Bronchial epithelial cell (primary cell): ENCODE measurements around the gene CHCHD5. TPM values are rescaled to one million over a fixed set of nuclear protein-coding genes. Genes with fewer than 3 reads are reported as not detected.
A peak's percentile ranks its signal among the peaks of the same experiment; 100 is the strongest.
"Not testable (repeated sequence)": the region's sequence is repeated elsewhere in the genome, so short reads cannot be mapped to it uniquely, and the experiment has no call there.

ENCODE experiments used
- DNase-seq: peaks from one replicate; pipeline ENCODE4 v3.0.0-alpha.2; 2010; ENCODE audit warnings: low read depth
- FAIRE-seq: peaks from 2 replicates; lab custom pipeline; 2011; peaks lifted over from hg19 to GRCh38; lab: Jason Lieb, UNC
- H3K27me3 ChIP-seq: 2 replicates; pipeline ENCODE4 v1.5.1; 2011; ENCODE audit warnings: low read length; ENCODE audit not compliant: control insufficient read depth, insufficient read depth
- H3K36me3 ChIP-seq: 2 replicates; pipeline ENCODE4 v1.5.1; 2011; ENCODE audit warnings: low read length; ENCODE audit not compliant: control insufficient read depth, insufficient read depth
- H3K4me3 ChIP-seq: 2 replicates; pipeline ENCODE4 v1.5.1; 2011; ENCODE audit warnings: mild to moderate bottlenecking, low read depth, low read length, control low read depth
- total RNA-seq: library from RNA; depleted of rRNA; stranded (reverse); fragments of >200 nt; gene quantifications from 2 replicates; pipeline ENCODE4 v1.2.1, GENCODE V29; 2014
- TF ChIP-seq, protein P1 (sequence below): IDR thresholded peaks from 2 replicates; pipeline ENCODE4 v1.5.1; 2011; ENCODE audit warnings: mild to moderate bottlenecking, moderate library complexity, low read length, control low read depth, inconsistent platforms; ENCODE audit not compliant: insufficient read depth, severe bottlenecking

CHCHD5 gene
- total RNA-seq, 1 donor from 2014 or later = 10.3 TPM

DNA sequence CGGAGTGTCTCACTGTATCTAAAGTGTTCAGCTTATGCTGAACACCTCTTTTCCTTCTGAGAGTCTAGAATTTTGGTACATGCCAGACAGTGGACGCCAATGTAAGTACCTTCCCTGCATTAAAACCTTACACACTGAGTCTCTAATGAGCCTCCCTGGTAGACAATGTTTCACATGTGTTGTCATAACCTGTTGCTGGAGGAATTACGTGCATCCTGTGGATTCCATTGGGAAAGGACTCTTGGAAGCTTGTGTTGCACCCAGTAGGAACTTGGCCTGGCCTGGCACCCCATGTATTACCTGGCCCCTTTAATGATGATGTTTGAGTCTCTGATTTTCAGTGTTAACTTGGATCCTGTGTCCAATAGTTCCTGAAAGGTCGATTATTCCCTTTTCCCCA, 20.5 kb downstream of the CHCHD5 start:
- Histone ChIP-seq H3K4me3 (no peak overlapping the region), H3K27me3 (no peaks in the 10 kb centered on the region), H3K36me3 (no peaks in the 10 kb centered on the region)
- DNase-seq (no peak), FAIRE-seq (no peak)
- TF ChIP-seq, protein P1, sequence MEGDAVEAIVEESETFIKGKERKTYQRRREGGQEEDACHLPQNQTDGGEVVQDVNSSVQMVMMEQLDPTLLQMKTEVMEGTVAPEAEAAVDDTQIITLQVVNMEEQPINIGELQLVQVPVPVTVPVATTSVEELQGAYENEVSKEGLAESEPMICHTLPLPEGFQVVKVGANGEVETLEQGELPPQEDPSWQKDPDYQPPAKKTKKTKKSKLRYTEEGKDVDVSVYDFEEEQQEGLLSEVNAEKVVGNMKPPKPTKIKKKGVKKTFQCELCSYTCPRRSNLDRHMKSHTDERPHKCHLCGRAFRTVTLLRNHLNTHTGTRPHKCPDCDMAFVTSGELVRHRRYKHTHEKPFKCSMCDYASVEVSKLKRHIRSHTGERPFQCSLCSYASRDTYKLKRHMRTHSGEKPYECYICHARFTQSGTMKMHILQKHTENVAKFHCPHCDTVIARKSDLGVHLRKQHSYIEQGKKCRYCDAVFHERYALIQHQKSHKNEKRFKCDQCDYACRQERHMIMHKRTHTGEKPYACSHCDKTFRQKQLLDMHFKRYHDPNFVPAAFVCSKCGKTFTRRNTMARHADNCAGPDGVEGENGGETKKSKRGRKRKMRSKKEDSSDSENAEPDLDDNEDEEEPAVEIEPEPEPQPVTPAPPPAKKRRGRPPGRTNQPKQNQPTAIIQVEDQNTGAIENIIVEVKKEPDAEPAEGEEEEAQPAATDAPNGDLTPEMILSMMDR = no peak

DNA sequence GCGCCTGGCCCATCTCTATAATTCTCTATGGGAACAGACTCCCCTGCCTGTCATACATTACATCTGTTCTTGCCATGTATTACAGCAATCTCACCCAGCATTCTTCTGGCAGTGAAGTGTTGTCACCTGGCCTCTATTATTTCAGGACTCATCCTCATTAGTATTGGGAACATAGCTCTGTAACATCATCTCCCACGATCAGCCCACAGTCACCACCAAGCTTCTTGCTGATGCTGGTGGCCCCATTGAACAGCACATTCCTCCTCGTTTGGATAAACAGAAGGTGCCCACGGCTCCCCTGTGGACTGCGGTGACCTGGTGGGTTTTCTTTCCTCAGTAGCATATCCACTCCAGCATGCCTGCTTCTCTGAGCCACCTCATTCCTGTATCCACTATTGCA, 21.5 kb downstream of the CHCHD5 start:
- TF ChIP-seq, protein P1 = no peak
- no peak overlapping the region for H3K4me3 ChIP-seq
- FAIRE-seq (no peak), DNase-seq (no peak)
- H3K36me3 ChIP-seq = no peaks in the 10 kb centered on the region
- no peaks in the 10 kb centered on the region for H3K27me3 ChIP-seq

DNA sequence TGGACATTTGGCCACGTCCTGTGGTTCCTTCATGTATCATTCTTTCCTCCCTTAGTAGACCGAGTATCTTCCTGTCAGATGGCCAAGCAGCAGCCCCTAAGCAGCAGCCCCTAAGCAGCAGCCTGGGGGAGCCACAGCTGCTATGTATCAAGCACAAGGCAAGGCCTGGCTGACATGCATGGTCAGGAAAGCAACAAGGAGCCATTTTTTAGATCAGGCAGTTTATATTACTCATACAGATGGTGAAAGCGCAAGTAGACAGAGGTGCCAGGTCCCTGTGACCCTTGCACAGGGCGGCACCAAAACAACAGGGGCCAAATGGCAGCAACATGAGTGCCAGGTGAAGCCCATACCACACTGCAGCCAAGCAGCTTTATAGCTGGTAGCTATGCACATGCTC, 22.1 kb downstream of the CHCHD5 start:
- Histone ChIP-seq H3K27me3 (no peaks in the 10 kb centered on the region), H3K4me3 (no peak overlapping the region), H3K36me3 (no peaks in the 10 kb centered on the region)
- DNase-seq (no peak), FAIRE-seq (no peak)
- TF ChIP-seq, protein P1 = no peak

DNA sequence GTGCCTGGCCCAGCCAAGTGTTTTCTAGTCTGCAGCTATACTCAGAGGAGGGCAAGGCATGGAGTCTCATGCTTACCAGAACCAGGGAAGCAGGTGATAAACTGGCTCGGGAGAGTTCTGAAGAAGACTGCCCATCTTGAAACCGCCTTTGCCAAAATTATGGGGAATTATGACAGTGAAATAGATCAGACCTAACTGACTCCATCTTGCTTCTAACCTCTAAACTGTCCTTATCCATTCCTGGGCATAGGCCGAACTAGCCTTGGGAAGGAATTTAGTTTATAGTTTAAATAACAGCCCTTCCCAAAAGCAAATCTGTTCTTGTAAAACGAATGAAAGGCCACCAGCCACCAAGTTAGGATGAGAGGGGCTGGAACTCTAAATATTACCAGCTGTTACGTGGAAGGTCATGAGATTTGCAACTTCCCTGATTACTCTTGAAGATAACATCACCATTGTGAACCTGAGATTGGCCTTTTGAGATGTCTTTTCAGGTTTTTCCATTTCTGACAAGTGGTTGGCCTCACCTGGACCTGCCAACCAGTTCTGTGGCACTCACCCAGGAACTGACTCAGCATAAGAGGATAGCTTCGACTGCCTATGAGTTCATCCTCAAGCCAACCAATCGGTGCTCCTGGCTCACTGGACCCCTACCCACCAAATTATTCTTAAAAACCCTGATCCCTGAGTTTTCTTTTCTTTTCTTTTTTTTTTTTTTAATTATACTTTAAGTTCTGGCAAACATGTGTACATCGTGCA, 23.4 kb downstream of the CHCHD5 start:
- FAIRE-seq = no peak

DNA sequence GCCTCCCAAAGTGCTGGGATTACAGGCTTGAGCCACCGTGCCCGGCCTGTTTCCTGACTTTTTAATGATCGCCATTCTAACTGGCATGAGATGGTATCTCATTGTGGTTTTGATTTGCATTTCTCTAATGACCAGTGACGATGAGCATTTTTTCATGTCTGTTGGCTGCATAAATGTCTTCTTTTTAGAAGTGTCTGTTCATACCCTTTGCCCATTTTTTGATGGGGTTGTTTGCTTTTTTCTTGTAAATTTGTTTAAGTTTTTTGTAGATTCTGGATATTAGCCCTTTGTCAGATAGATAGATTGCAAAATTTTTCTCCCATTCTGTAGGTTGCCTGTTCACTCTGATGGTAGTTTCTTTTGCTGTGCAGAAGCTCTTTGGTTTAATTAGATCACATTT, 24.9 kb downstream of the CHCHD5 start:
- not testable (repeated sequence) for FAIRE-seq, H3K36me3 ChIP-seq, H3K27me3 ChIP-seq, H3K4me3 ChIP-seq, DNase-seq

More for the DNA sequence above, 23.4 kb downstream of the CHCHD5 start:
- no peak overlapping the region for H3K4me3 ChIP-seq
- no peaks in the 10 kb centered on the region for H3K27me3 ChIP-seq
- TF ChIP-seq, protein P1 = no peak
- peak; percentile 57 for DNase-seq
- H3K36me3 ChIP-seq = no peaks in the 10 kb centered on the region

DNA sequence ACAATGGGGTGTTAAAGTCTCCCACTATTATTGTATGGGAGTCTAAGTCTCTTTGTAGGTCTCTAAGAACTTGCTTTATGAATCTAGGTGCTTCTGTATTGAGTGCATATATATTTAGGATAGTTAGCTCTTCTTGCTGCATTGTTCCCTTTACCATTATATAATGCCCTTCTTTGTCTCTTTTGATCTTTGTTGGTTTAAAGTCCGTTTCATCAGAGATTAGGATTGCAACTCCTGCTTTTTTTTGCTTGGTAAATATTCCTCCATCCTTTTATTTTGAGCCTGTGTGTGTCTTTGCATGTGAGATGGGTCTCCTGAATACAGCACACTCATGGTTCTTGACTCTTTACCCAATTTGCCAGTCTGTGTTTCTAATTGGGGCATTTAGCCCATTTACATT, 27.9 kb downstream of the CHCHD5 start:
- H3K36me3 ChIP-seq, H3K4me3 ChIP-seq, H3K27me3 ChIP-seq, DNase-seq, FAIRE-seq: not testable (repeated sequence)
